ENCODE results near the gene EVX2. TPM values are rescaled to one million over a fixed set of nuclear protein-coding genes. Genes with fewer than 3 reads are reported as not detected.

The EVX2 gene
- total RNA-seq, 4 donors from 2014 or later: not detected

- 20 to 24% methylated on average over 7 of the region's 7 CpGs for WGBS, 2 donors (ENCODE audit: low coverage in 1 of 2)
- peaks cover 6 to 17% (median 17%) of the 10 kb centered on the region in 4 donors for H3K4me1 ChIP-seq
- no peak for DNase-seq
- intact Hi-C loops (cut with DNase I; ENCODE audit: low total_unique reads): no loop called here
- in situ Hi-C loops (cut with MboI; ENCODE audit: low pct_ligation_motif_present in 1 of 4, low pct_unique_long_range_greater_than_20kb in 1 of 4, low sequenced_read_pairs in 3 of 4): loop anchor here in 3 of 4 donors (10.0 to 25.0 kb wide), 4 partner anchors 389 to 714 kb away; no protein-coding TSS in a partner anchor
- TF ChIP-seq POLR2A (IDR thresholded peaks at IDR 0.05): no peak
- no peak for TF ChIP-seq CTCF (IDR thresholded peaks at IDR 0.05)
- no peak for TF ChIP-seq POLR2AphosphoS5 (IDR thresholded peaks at IDR 0.05)
- TF ChIP-seq EP300 (IDR thresholded peaks at IDR 0.05; ENCODE audit: low read depth): no peak
- peaks cover 99% of the 10 kb centered on the region for H3K27me3 ChIP-seq
- no peak overlapping the region for H3K4me3 ChIP-seq
- no peak overlapping the region for H3K27ac ChIP-seq
- H3K36me3 ChIP-seq: no peaks in the 10 kb centered on the region
- no peaks in the 10 kb centered on the region for H3K9me3 ChIP-seq
Measured at GRCh38 chr2:176076063-176076462, 7.7 kb downstream of the EVX2 start.

GRCh38 chr2:176075481-176075880, 8.3 kb downstream of the EVX2 start:
- peaks cover 99% of the 10 kb centered on the region for H3K27me3 ChIP-seq
- TF ChIP-seq CTCF (IDR thresholded peaks at IDR 0.05) (no peak), POLR2AphosphoS5 (IDR thresholded peaks at IDR 0.05) (no peak)
- no peak overlapping the region for H3K4me3 ChIP-seq
- peaks cover 6 to 13% (median 12%) of the 10 kb centered on the region in 4 donors for H3K4me1 ChIP-seq
- no peaks in the 10 kb centered on the region for H3K9me3 ChIP-seq
- WGBS, 2 donors (ENCODE audit: low coverage in 1 of 2): 16 to 18% methylated on average over 15 of the region's 15 CpGs
- intact Hi-C loops (cut with DNase I; ENCODE audit: low total_unique reads) (no loop called here), in situ Hi-C loops (cut with MboI; ENCODE audit: low pct_ligation_motif_present in 1 of 4, low pct_unique_long_range_greater_than_20kb in 1 of 4, low sequenced_read_pairs in 3 of 4) (loop anchor here in 3 of 4 donors (10.0 to 25.0 kb wide), 4 partner anchors 388 to 713 kb away; no protein-coding TSS in a partner anchor)
- H3K36me3 ChIP-seq: no peaks in the 10 kb centered on the region
- DNase-seq: no peak
- H3K27ac ChIP-seq: no peak overlapping the region

- Histone ChIP-seq H3K9me3 (no peaks in the 10 kb centered on the region), H3K4me1 (peaks cover 6 to 11% (median 9%) of the 10 kb centered on the region in 4 donors), H3K36me3 (no peaks in the 10 kb centered on the region), H3K27me3 (peaks cover 100% of the 10 kb centered on the region), H3K4me3 (no peak overlapping the region), H3K27ac (no peak overlapping the region)
- in situ Hi-C loops (cut with MboI; ENCODE audit: low pct_ligation_motif_present in 1 of 4, low pct_unique_long_range_greater_than_20kb in 1 of 4, low sequenced_read_pairs in 3 of 4): loop anchor here in 3 of 4 donors (10.0 to 25.0 kb wide), 4 partner anchors 388 to 713 kb away; no protein-coding TSS in a partner anchor
- intact Hi-C loops (cut with DNase I; ENCODE audit: low total_unique reads): no loop called here
- TF ChIP-seq CTCF (IDR thresholded peaks at IDR 0.05) (no peak), EP300 (IDR thresholded peaks at IDR 0.05; ENCODE audit: low read depth) (no peak), POLR2AphosphoS5 (IDR thresholded peaks at IDR 0.05) (no peak), POLR2A (IDR thresholded peaks at IDR 0.05) (no peak)
- 22 to 37% methylated on average over 5 to 7 of the region's 7 CpGs for WGBS, 2 donors (ENCODE audit: low coverage in 1 of 2)
- DNase-seq: no peak
Measured at GRCh38 chr2:176074919-176075425, 8.8 kb downstream of the EVX2 start.

GRCh38 chr2:176072951-176073904, 10.5 kb downstream of the EVX2 start:
- no peak overlapping the region for H3K27ac ChIP-seq
- H3K4me1 ChIP-seq: peaks cover under 1 to 5% (median 4%) of the 10 kb centered on the region in 4 donors
- H3K27me3 ChIP-seq: peaks cover 100% of the 10 kb centered on the region
- in situ Hi-C loops (cut with MboI; ENCODE audit: low pct_ligation_motif_present in 1 of 4, low pct_unique_long_range_greater_than_20kb in 1 of 4, low sequenced_read_pairs in 3 of 4): loop anchor here in 2 of 4 donors (10.0 kb wide), 2 partner anchors 388 to 708 kb away; no protein-coding TSS in a partner anchor
- H3K9me3 ChIP-seq: no peaks in the 10 kb centered on the region
- TF ChIP-seq POLR2A (IDR thresholded peaks at IDR 0.05): no peak
- no peak for TF ChIP-seq POLR2AphosphoS5 (IDR thresholded peaks at IDR 0.05)
- TF ChIP-seq CTCF (IDR thresholded peaks at IDR 0.05): no peak
- TF ChIP-seq EP300 (IDR thresholded peaks at IDR 0.05; ENCODE audit: low read depth): no peak
- intact Hi-C loops (cut with DNase I; ENCODE audit: low total_unique reads): no loop called here
- H3K36me3 ChIP-seq: no peaks in the 10 kb centered on the region
- no peak overlapping the region for H3K4me3 ChIP-seq
- whole genome bisulfite sequencing, 2 donors (ENCODE audit: low coverage in 1 of 2): 11 to 12% methylated on average over 8 to 29 of the region's 29 CpGs
- DNase-seq: no peak
